SK-N-MC (cell line): Measurements from ENCODE around the gene VWC2.

ENCODE experiments used
- EZH2 ChIP-seq: fragments of 200-600 bp; sonication (generic); IDR thresholded peaks from one replicate; pipeline ENCODE4 v1.6.1; 2017; ENCODE audit warnings: antibody characterized with exemption
- POLR2AphosphoS5 ChIP-seq: IDR thresholded peaks from 2 replicates; pipeline ENCODE4 v1.6.1; 2012; ENCODE audit warnings: mild to moderate bottlenecking, low read depth, low read length, borderline replicate concordance

DNA sequence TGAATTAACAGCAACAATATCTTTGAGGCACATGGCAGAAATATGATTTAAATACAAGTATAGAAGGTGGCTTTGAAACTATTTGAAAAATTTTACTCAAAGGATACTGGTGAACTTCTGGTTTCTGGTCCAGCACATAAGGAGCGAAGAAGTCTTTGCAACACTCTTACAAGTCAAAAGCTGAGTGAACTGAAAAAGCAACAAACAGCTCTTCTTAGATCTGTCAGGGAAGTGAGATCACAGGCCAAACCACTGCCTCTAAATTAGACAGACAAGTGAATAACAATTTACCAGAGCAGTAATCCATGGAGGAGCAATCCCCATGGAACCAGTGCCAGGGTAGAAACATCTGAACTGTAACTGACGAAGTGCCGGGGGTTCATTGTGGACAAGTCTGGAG is 9.6 kb upstream of the VWC2 start:
- TF ChIP-seq EZH2 (no peak), POLR2AphosphoS5 (no peak)
